Trophoblast cell (in vitro differentiated cells and primary cell): ENCODE data around the gene RELB.
"Not testable (repeated sequence)": the region's sequence is repeated elsewhere in the genome, so short reads cannot be mapped to it uniquely, and the experiment has no call there.

Source experiments
- DNase-seq, 2 donors: peaks; one replicate each; pipeline ENCODE4 v3.0.0-alpha.2; 2016
- H2AFZ ChIP-seq: 2 replicates; pipeline ENCODE4 v1.6.1; 2013; ENCODE audit warnings: low read length, moderate library complexity, mild to moderate bottlenecking; ENCODE audit not compliant: insufficient read depth, poor library complexity
- H2AK5ac ChIP-seq: 2 replicates; pipeline ENCODE4 v1.6.1; 2013; ENCODE audit warnings: mild to moderate bottlenecking, low read length
- H2BK120ac ChIP-seq: 2 replicates; pipeline ENCODE4 v1.6.1; 2013; ENCODE audit warnings: low read length, mild to moderate bottlenecking, moderate library complexity; ENCODE audit not compliant: insufficient read depth, poor library complexity
- H2BK12ac ChIP-seq: 2 replicates; pipeline ENCODE4 v1.6.1; 2013; ENCODE audit warnings: mild to moderate bottlenecking, low read length, moderate library complexity
- H2BK5ac ChIP-seq: 2 replicates; pipeline ENCODE4 v1.6.1; 2013; ENCODE audit warnings: low read length, low read depth, moderate library complexity, mild to moderate bottlenecking; ENCODE audit not compliant: poor library complexity
- H3K14ac ChIP-seq: 2 replicates; pipeline ENCODE4 v1.6.1; 2013; ENCODE audit warnings: mild to moderate bottlenecking, low read length
- H3K18ac ChIP-seq: 2 replicates; pipeline ENCODE4 v1.6.1; 2013; ENCODE audit warnings: mild to moderate bottlenecking, low read length
- H3K23ac ChIP-seq: 2 replicates; pipeline ENCODE4 v1.6.1; 2013; ENCODE audit warnings: low read length
- H3K27ac ChIP-seq: 2 replicates; pipeline ENCODE4 v1.5.1; 2013; ENCODE audit warnings: low read depth, mild to moderate bottlenecking, inconsistent platforms, low read length, moderate library complexity
- H3K27me3 ChIP-seq: 2 replicates; pipeline ENCODE4 v1.6.1; 2013; ENCODE audit warnings: inconsistent platforms, mild to moderate bottlenecking, low read length, moderate library complexity; ENCODE audit not compliant: insufficient read depth
- H3K36me3 ChIP-seq, 2 experiments: 1 replicate in 1 of 2; 2 replicates in 1 of 2; pipeline ENCODE4 v1.6.1; 2013; ENCODE audit warnings: low read length in 2 of 2, mild to moderate bottlenecking in 2 of 2, moderate library complexity in 1 of 2; ENCODE audit not compliant: insufficient read depth in 2 of 2, control insufficient read depth in 1 of 2
- H3K4ac ChIP-seq: 2 replicates; pipeline ENCODE4 v1.6.1; 2013; ENCODE audit warnings: low read depth, mild to moderate bottlenecking, low read length, moderate library complexity
- H3K4me1 ChIP-seq, 2 experiments: 1 replicate in 1 of 2; 2 replicates in 1 of 2; pipeline ENCODE4 v1.6.1; 2013; ENCODE audit warnings: low read length in 2 of 2, mild to moderate bottlenecking in 2 of 2, moderate library complexity in 1 of 2; ENCODE audit not compliant: insufficient read depth in 2 of 2, control insufficient read depth in 1 of 2
- H3K4me2 ChIP-seq: 2 replicates; pipeline ENCODE4 v1.6.1; 2013; ENCODE audit warnings: inconsistent platforms, mild to moderate bottlenecking, low read length, moderate library complexity
- H3K4me3 ChIP-seq: 2 replicates; pipeline ENCODE4 v1.5.1; 2013; ENCODE audit warnings: mild to moderate bottlenecking, low read depth, low read length, inconsistent platforms
- H3K79me1 ChIP-seq: one replicate; pipeline ENCODE4 v1.6.1; 2013; ENCODE audit warnings: low read length
- H3K79me2 ChIP-seq: 2 replicates; pipeline ENCODE4 v1.6.1; 2013; ENCODE audit warnings: low read length, mild to moderate bottlenecking; ENCODE audit not compliant: control insufficient read depth, insufficient read depth, poor library complexity
- H3K9ac ChIP-seq: 2 replicates; pipeline ENCODE4 v1.6.1; 2013; ENCODE audit warnings: mild to moderate bottlenecking, low read length
- H3K9me3 ChIP-seq: 2 replicates; pipeline ENCODE4 v1.6.1; 2013; ENCODE audit warnings: low read depth, mild to moderate bottlenecking, control low read depth, inconsistent platforms, low read length; ENCODE audit not compliant: insufficient read depth
- H4K12ac ChIP-seq: 2 replicates; pipeline ENCODE4 v1.6.1; 2013; ENCODE audit warnings: low read depth, mild to moderate bottlenecking, low read length, moderate library complexity
- H4K8ac ChIP-seq: 2 replicates; pipeline ENCODE4 v1.6.1; 2013; ENCODE audit warnings: low read depth, mild to moderate bottlenecking, low read length, moderate library complexity
- H4K91ac ChIP-seq: one replicate; pipeline ENCODE4 v1.6.1; 2013; ENCODE audit warnings: low read depth, mild to moderate bottlenecking, low read length, moderate library complexity
- WGBS: extraction: QIAGEN DNeasy Blood & Tissue Kit; methylation state at CpG from one replicate; pipeline ENCODE4 v1.1.7; 2013; ENCODE audit warnings: missing lambda C conversion rate; ENCODE audit not compliant: insufficient read length, insufficient coverage; ENCODE audit errors: extremely low coverage; 5-methylcytosine and 5-hydroxymethylcytosine counted together

The RELB gene

DNA sequence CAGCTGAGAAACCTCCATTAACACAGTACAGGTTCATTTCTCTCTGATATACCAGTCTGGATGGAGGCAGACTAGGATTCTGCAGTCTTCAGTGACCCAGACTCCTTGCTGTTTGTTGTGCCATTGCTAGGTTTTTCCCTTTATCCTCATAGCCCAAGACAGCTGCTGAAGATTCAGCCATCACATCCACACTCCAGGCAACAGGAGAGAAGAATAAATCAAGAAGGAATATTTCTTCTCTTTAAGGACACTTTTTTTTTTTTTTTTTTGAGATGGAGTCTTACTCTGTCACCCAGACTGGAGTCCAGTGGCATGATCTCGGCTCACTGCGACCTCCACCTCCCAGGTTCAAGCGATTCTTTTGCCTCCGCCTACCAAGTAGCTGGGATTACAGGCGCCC lies 31.8 kb upstream of the RELB start:
- H3K27ac ChIP-seq = no peak overlapping the region
- no peaks in the 10 kb centered on the region for H3K79me2 ChIP-seq
- no CpG with 5 or more reads among the region's 5 CpGs for WGBS
- H3K23ac ChIP-seq = no peak overlapping the region
- H3K4me2 ChIP-seq = no peak overlapping the region
- DNase-seq = no peak
- H3K27me3 ChIP-seq = no peaks in the 10 kb centered on the region
- H2BK5ac ChIP-seq = no peak overlapping the region
- H2AK5ac ChIP-seq = no peak overlapping the region
- H4K91ac ChIP-seq = no peak overlapping the region
- no peak overlapping the region for H3K4me3 ChIP-seq
- no peak overlapping the region for H2BK12ac ChIP-seq
- H3K9ac ChIP-seq = no peak overlapping the region
- H4K8ac ChIP-seq = no peak overlapping the region
- peaks cover 0 to 5% of the 10 kb centered on the region in 2 experiments for H3K4me1 ChIP-seq
- peaks cover 38% of the 10 kb centered on the region in 2 experiments for H3K36me3 ChIP-seq
- no peaks in the 10 kb centered on the region for H3K79me1 ChIP-seq
- no peak overlapping the region for H2BK120ac ChIP-seq
- no peak overlapping the region for H4K12ac ChIP-seq
- H2AFZ ChIP-seq = no peak overlapping the region
- peaks cover 4% of the 10 kb centered on the region for H3K9me3 ChIP-seq
- H3K4ac ChIP-seq = no peak overlapping the region
- H3K18ac ChIP-seq = no peak overlapping the region
- H3K14ac ChIP-seq = no peak overlapping the region

GRCh38 chr19:44971451-44971850 lies 29.8 kb upstream of the RELB start:
- peaks cover 50 to 53% of the 10 kb centered on the region in 2 experiments for H3K36me3 ChIP-seq
- H3K23ac ChIP-seq, H4K8ac ChIP-seq, H3K9me3 ChIP-seq, H2BK5ac ChIP-seq, H4K12ac ChIP-seq, H3K79me2 ChIP-seq, H2BK12ac ChIP-seq, H4K91ac ChIP-seq, H3K18ac ChIP-seq, H2AFZ ChIP-seq, DNase-seq, H3K4me1 ChIP-seq, H3K27me3 ChIP-seq, H2AK5ac ChIP-seq, H3K79me1 ChIP-seq, H3K4me2 ChIP-seq, H3K9ac ChIP-seq, H2BK120ac ChIP-seq, H3K4me3 ChIP-seq, H3K4ac ChIP-seq, H3K27ac ChIP-seq, H3K14ac ChIP-seq: not testable (repeated sequence)
- no CpG with 5 or more reads among the region's 6 CpGs for WGBS

- H3K9ac ChIP-seq = no peak overlapping the region
- H3K18ac ChIP-seq = no peak overlapping the region
- H3K79me2 ChIP-seq = no peaks in the 10 kb centered on the region
Measured at GRCh38 chr19:44972802-44973201, 28.5 kb upstream of the RELB start.

GRCh38 chr19:44973982-44974735 lies 27.1 kb upstream of the RELB start:
- H3K14ac ChIP-seq = no peak overlapping the region
- DNase-seq = no peak
- H4K8ac ChIP-seq = no peak overlapping the region
- H3K4me2 ChIP-seq = no peak overlapping the region
- no peaks in the 10 kb centered on the region for H3K79me2 ChIP-seq
- H3K36me3 ChIP-seq = peaks cover 57 to 59% of the 10 kb centered on the region in 2 experiments
- no peak overlapping the region for H4K91ac ChIP-seq
- H3K9me3 ChIP-seq = peaks cover 4% of the 10 kb centered on the region
- no peaks in the 10 kb centered on the region for H3K79me1 ChIP-seq
- H3K27ac ChIP-seq = no peak overlapping the region
- no peak overlapping the region for H2BK120ac ChIP-seq
- peaks cover 0 to 5% of the 10 kb centered on the region in 2 experiments for H3K4me1 ChIP-seq
- no CpG with 5 or more reads among the region's 21 CpGs for WGBS
- no peaks in the 10 kb centered on the region for H3K27me3 ChIP-seq
- no peak overlapping the region for H2AFZ ChIP-seq
- H2AK5ac ChIP-seq = no peak overlapping the region
- no peak overlapping the region for H2BK5ac ChIP-seq
- H4K12ac ChIP-seq = no peak overlapping the region
- no peak overlapping the region for H3K9ac ChIP-seq
- H3K18ac ChIP-seq = no peak overlapping the region
- H3K4me3 ChIP-seq = no peak overlapping the region
- no peak overlapping the region for H3K23ac ChIP-seq
- no peak overlapping the region for H2BK12ac ChIP-seq
- no peak overlapping the region for H3K4ac ChIP-seq

More at GRCh38 chr19:44972802-44973201, 28.5 kb upstream of the RELB start:
- no peak overlapping the region for H2BK12ac ChIP-seq
- peaks cover 0 to 5% of the 10 kb centered on the region in 2 experiments for H3K4me1 ChIP-seq
- no peak overlapping the region for H3K23ac ChIP-seq
- H3K27me3 ChIP-seq = no peaks in the 10 kb centered on the region
- WGBS = no CpG with 5 or more reads among the region's 13 CpGs
- no peak for DNase-seq
- H3K9me3 ChIP-seq = peaks cover 4% of the 10 kb centered on the region
- no peak overlapping the region for H3K4me2 ChIP-seq
- H3K27ac ChIP-seq = no peak overlapping the region
- no peak overlapping the region for H2AK5ac ChIP-seq
- H3K4me3 ChIP-seq = no peak overlapping the region
- H3K79me1 ChIP-seq = no peaks in the 10 kb centered on the region
- H4K8ac ChIP-seq = no peak overlapping the region
- H2BK5ac ChIP-seq = no peak overlapping the region
- no peak overlapping the region for H3K4ac ChIP-seq
- no peak overlapping the region for H4K91ac ChIP-seq
- H4K12ac ChIP-seq = no peak overlapping the region
- H2BK120ac ChIP-seq = no peak overlapping the region
- H3K14ac ChIP-seq = no peak overlapping the region
- peaks cover 56 to 59% of the 10 kb centered on the region in 2 experiments for H3K36me3 ChIP-seq
- no peak overlapping the region for H2AFZ ChIP-seq
